HL-60/S4 (cell line): ENCODE results near the gene MPPED1.

ENCODE experiments used
- in situ Hi-C: fragments of 300-500 bp; cut with MboI; formaldehyde crosslinking; loops from 2 replicates; pipeline ENCODE4 v1.14.3; 2022; ENCODE audit warnings: low sequenced_read_pairs

Gene MPPED1

DNA sequence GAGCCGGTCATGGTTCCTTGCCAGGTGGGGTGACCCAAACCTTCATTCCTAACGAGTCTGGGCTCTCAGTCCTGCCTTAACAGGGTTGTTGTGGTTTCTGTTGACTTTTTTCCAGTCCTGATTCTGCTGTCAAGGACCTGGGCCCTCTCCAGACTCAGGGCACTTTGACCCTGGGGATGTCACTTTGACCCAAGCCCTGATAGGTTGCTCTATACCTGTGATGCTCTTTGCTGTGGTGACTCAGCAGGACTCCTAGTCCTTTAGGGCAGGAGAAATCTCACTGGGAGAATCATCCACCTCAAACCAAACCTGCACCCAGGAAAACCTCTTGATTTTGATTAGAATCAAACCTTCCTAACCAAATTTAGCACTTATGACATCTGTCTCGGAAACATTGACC is 20.5 kb upstream of the MPPED1 start:
- in situ Hi-C loops, result no loop called here

DNA sequence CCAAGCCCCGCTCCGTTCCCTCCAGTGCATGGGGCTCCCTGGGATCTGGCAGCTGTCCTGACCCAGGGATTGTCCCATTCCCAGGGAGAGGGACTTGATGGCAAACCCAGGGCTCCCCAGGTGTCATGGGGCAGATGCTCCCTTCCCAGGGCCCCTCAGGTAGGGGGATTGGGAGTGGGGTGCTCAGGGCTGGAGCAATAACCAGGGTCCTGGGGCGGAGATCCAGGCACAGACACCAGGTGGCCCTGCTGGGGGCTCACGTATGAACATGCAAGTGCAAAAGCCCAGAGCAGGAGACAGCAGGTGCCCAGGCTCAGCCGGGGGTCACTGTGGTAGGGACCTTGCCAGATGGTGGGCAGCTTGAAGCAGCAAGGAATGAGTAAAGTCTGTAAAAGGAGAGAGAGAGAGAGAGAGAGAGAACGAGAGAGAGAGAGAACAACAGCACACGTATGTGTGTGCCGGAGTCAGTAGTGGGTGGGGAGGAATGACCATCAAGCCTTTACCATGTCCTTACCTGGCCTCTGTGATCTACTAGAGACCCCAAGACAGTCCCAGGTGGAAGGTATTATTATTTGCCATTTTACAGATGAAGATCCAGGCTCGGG is 19.3 kb upstream of the MPPED1 start:
- in situ Hi-C loops, result no loop called here

DNA sequence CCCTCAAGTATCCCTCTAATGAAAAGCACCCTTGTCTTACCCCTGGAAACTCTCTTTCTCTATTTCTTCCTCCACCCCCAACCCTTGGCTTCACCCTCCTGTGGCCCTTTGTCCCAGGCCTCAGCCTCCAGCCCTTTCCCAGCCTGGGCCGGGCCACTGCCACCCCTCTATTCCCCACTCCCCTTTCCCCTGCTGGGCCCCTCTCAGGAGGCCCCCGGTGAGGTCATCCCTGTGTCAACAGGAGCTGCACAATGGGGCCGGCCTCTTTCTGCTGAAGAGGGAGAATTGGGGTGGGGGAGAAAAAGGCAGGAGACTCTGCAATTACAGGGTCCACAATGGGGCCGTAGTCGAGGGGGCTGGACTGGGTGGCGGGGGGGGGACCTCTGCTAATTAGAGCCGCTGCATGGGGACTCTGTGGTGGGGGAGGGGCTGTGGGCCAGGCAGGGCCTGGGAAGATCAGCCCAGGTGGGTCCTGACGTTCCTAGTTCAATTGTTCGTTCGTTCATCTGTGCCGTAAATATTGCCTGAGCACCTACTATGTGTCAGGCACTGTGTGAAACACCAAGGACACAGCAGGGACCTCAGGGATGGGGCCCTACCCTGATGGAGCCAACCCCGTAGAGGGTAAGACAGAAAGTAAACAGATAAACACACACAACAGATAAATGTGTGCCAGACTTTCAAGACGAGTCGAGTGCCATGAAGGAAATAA is 18.5 kb upstream of the MPPED1 start:
- in situ Hi-C loops, result no loop called here

DNA sequence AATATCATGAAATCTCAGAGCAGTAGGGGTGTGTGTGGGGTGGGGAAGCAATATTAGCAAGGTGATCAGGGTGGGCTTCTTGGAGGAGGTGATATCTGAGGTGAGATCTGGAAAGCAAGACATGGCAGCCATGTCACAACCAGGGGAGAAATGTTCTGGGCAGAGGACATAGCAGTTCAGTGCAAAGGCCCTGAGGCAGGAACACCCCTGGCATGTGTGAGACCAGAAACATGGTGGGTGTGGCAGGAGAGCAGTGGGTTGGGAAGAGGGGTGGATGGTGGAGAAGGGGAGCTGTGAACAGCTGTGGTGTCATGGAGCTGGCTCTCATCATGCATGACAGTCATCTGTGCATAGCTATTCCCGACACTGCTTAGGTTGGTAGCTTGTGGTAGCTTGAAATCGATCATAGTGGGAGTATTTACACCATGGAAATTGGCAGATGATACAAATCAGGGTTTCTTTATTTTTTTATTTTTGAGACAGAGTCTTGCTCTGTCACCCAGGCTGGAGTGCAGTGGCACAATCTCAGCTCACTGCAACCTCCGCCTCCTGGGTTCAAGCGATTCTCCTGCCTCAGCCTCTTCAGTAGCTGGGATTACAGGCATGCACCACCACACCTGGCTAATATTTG is 17.9 kb upstream of the MPPED1 start:
- in situ Hi-C loops, result no loop called here

DNA sequence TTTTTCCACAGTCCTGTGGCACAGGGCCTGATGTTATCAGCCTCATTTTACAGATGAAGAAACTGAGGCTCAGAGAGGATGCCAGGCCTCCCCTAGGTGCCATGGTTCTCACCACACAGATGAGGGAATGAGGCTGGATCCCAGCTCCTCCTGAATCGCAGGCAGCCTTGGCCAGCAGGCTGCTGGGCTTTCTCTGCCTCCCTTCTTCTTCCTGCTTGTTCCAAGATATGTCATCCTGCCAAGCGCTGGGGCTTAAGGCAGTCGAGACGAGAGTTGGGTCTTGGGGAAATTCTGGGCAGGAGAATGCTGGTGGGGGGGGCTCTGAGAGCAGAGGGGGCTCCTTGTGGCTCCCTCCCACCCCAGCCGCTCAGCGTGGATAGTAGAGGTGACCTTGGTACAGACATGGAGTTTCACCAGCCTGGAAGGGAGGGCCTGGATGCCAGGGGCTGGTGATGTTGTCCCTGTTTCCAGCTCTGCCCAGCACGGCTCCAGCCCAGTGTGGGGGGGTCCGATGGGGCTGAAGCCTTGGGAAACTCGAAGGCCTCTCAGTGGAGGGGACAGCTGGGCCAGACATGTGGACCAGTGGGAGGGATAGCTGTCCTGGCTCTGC is 16.6 kb upstream of the MPPED1 start:
- in situ Hi-C loops, result no loop called here

DNA sequence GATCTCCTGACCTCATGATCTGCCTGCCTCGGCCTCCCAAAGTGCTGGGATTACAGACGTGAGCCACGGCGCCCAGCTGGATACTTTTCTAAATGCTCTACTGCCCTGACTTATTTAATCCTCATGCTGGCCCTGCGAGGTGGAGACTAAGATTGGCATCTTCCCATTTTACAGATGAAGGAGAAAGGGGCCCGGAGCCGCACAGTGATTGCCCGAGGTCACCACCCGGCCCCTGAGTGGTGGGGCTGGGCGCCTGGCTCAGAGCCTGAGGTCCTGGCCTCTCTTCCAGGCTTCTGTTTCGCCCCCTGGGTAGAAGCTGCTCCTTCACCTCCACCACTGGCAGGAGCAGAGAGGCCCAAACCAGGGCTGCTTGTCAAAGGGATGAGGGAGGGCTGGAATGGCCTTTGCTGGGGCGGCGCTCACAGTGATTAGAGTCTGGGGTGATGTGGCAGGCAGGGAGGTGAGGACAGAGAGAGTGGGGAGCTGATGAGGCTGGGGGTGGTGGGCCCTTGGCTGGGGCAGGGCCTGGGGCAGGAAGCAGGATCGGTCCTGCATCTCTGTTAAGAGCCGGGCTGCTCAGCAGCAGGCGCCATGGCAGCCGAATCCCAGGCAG is 15.4 kb upstream of the MPPED1 start:
- in situ Hi-C loops, result no loop called here

DNA sequence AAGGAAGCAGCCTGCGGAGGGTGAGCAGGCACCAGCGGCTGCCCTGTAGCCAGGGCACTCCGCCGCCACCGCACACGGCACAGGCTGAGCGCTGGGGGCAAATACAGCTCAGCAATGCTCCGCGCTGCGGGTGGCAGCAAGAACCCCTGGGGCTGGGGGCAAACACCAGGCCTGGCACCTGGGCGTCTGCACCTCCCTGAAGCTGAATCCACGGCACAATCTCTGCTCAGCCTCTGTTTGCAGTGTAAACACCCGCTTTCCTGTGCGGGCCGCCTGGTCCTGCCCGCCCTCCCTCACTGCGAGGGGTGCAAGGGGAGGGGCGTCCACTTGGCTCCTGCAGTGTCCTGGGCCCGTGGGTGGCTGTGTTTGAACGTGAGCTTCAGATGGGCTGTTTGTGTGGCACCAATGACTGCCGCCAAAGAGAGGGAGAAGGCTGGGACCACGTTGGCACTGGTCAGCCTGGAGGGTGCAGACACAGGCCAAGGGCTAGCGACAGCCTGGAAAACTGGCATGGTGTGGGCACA is 14.8 kb upstream of the MPPED1 start:
- in situ Hi-C loops, result no loop called here

DNA sequence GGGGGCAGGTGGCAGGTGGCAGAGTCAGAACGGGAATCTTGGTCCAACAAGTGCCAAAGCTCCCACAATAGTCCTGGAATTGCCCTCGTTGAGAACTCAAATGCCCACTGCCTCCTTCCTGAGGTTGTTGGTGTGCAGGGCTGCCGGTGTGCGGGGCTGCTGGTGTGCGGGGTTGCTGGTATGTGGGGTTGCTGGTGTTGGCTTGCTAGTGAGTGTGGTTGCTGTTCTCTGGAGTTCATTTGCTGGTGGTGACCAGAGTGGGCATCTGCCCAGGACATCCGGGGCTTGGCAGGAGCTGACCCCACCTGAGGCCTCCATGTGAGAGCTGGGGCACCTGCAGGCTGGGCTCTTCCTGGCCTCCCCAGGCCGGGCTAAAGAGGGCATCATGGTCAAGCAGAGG is 14.0 kb upstream of the MPPED1 start:
- in situ Hi-C loops, result no loop called here

DNA sequence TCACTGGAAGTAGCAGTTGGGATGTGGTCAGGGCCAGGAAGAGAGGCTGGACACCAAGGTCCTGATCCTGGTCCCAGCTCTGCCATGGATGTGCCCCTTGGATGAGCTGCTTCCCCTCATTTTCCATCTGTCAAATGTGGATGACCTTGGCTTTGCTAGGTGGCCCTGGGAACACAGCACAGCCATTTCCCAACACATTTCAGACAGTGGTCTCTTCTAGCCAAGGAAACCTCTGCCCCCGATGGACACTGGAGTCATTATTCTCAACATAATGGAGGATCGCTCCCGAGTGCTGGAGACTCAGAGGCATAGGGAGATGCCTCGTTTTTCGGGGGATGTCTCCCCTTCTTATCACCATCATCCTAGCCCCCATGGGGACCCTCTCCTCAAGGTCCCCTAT is 13.6 kb upstream of the MPPED1 start:
- in situ Hi-C loops, result no loop called here

DNA sequence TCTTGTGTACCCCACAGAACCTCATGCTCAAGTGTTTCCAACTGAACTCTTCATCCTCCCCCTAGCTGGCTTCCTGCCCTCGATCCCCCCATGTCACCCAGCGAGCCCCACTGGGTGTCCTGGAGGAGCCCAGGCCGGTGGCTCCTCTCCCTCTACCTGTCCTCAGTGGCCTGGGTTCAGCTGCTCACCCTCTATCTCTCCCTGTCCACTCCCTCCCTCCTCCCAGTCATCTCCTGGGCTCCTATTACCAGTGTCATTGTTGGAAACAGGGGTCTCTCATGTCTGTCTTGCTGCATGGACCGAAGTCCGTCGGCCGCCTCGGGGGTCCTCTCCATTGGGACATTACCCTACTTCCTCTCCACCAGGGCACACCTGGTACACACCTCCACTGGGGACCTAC is 12.9 kb upstream of the MPPED1 start:
- in situ Hi-C loops, result no loop called here

DNA sequence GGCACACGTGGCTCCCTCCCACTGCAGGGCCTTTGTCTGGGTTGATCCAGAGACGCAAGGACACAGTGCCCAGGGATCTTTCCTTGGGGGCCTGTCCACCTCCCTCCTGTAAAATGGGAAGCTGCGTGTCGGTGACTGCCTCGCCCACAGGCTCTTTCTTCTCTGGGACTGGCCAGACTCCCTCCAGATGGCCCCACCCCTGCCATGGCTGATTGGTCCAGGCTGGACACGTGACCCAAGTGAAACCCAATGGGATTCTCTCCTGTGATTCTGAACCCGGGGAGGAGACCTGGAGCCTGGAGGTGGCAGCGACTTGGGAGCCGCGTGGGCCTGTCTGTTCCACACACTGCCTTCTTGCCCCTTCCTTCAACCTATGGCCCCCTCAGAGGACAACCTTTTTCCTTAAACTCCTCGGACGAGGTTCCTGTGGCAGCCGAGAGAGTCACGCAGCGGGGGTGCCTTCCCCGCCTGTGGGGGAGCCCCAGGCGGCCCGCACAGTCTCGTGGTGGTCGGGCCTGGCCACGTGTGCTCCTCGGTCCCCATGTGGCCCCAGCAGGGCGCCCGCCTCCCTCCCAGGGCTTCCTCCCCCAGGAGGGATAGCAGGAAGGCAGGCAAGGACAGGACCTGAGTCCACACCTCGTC is 12.4 kb upstream of the MPPED1 start:
- in situ Hi-C loops, result no loop called here

DNA sequence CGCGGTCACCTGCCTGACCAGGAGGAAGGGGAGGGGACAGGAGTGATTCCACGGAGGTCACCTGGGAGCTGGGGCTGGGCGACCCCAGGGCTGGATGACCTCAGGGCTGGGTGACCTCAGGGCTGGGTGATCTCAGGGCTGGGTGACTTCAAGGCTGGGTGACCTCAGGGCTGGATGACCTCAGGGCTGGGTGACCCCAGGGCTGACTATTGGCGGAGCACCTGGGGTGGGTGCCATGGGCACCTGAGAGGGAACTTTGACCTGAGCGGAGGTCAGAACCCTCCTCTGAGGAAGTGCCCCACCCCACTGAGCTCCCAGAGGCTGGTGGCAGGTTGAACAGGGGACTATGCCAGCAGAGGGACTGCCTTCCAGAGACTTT is 11.8 kb upstream of the MPPED1 start:
- in situ Hi-C loops, result no loop called here

DNA sequence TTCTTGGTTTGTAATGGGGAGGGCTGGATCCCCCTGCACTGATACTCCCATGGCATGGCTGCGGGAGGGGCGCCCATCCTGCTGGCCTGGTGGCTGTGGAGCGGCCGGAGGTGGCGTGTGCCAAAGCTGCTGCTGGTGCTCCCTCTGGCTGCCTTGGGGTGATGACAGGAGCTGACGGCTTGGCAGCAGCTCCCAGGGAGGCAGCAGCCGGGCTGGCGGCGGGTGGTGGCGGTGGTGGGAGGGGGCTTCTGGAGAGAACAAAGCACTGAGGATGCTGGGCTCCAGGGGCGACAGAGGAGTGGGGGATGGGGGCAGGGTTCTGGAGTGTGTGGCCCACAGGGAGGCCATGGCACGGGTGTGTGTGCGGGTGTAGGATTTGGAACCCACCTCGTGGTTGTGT is 11.4 kb upstream of the MPPED1 start:
- in situ Hi-C loops, result no loop called here

DNA sequence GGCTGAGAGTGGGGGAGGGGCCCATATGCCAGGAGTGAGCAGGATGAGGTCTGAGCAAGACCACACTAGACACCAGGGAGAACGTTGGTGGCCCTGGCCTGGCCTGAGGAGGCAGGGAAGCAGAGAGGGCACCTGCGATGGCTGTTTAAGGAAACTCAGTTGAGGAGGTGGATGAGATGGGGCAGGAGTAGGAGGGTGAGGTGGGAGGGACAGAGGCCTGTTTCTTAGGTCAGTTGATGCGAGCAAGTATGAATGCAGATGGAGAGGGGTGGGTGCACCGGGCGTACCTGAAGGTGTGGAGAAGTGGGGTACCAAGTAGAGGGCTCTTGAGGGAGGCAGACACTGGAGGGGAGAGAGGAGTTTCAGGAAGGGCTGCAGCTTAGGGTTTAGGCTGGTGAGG is 10.6 kb upstream of the MPPED1 start:
- in situ Hi-C loops, result no loop called here

DNA sequence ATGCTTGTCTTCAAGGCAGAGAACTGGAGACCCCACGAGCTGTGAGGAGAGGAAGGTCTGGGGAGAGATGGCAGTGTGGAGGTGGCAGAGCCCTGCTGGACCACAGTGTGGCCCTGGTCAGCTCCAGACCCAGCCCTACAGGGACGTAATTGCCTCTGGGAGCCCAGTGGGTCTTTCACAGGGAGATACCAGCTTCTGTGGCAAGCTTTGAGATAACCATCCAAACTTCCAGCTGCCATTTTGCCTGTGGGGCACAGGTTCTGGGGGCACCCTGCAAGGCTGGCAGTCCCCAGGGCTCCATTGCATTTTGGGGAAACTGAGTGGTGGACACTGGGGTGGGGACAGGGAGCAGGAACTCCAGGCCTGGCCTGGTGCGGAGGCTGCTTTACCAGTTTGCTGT is 10.2 kb upstream of the MPPED1 start:
- in situ Hi-C loops, result no loop called here

DNA sequence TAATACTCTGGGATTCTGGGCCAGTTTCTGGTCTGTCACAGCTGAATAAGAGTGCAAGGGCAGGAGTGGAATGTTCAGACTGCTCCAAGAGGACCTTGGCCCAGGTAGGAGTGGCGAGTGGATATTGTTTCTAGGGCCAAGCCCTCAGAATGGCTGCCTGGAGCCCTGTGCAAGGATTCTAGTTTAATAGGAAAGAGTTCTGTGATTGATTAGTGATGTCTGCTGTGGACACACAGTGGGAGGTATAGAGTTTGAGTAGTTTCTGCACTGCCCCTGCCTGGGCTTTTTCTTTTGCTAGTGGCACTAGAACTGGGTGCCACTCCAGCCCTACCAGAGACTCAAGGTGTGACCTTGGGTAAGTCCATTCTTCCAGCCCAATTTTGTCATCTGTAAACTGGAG is 9.7 kb upstream of the MPPED1 start:
- in situ Hi-C loops, result no loop called here

DNA sequence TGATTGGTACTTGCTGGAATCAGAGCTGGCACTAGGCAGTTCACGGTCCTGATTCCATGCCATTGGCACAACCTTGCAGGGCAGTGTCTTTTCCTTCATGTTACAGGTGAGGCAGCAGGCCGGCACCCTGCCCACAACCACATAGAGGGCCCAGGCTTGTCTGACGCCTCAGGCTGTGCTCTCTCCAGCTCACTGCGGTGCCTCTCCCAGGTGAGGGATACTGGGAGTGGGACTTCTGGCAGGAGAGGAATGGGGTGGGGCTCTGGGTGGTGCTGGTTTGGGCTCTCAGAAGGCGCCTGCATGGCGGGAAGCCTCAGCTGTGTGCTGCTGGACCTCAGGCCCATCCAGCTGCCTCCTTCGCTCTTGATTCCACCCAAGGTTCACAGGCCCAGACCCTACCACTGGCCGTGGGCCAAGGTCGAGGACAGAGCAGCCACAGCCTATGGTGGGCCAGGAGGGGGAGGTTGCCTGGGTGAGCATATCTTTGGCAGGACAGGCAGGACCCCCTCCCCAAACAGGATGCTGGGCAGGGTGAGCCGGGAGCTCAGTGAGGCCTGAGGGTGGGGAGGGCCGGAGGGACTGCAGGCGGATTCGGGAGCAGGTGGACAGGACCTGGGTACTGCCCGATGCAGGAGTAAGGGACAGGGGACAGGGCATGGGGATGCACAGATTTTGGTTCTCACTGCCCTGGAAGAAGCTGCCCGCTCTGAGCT is 7.0 kb upstream of the MPPED1 start:
- in situ Hi-C loops, result no loop called here

DNA sequence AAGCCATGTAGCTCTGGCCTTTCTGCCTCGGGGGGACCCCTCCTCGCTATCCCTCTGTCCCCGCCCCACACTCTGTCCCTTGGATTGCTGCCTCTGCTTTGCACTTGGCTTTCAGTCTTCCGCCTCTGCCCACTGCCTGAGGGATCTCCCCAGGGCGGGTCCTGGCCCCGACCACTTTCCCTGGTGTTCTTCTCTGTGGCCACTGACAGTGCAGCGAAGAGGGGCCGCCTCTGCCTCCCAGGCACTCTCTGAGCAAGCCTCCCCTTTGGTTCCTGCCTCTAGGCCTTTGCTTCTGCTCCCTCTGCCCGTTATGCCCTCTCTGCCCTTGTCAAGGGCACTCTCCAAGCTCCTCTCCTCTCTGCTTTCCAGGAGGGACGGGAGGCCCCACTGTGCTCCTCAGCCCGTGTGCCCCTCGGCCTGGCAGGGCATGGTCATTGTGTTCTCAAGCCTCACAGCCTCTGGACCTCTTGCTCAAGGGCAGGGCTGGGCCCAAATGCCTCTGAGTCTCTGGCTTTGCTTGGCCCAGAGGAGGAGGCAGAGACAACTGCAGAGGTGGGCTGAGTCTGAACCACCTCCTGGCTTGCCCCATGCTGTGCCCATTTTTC is 5.5 kb upstream of the MPPED1 start:
- in situ Hi-C loops, result no loop called here

DNA sequence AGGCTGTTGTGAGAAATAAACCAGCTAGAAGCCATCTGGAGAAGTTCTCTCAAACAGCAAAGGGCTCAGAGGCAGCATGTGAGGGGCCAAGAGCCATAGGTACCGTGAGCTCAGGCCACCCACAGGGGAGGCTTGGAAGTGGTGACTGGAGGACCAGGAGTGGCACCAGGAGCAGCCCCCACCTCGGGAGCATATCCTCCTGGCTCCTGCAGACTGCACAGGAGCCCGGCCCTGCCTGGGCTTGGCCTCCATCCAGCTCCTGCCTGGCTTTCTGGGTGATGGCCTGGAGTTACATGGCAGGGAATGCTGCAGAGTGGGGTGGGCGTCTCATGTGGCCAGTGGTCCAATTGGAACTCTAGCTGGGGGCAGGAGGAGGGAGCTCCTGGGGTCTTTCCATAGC is 4.2 kb upstream of the MPPED1 start:
- in situ Hi-C loops, result no loop called here

DNA sequence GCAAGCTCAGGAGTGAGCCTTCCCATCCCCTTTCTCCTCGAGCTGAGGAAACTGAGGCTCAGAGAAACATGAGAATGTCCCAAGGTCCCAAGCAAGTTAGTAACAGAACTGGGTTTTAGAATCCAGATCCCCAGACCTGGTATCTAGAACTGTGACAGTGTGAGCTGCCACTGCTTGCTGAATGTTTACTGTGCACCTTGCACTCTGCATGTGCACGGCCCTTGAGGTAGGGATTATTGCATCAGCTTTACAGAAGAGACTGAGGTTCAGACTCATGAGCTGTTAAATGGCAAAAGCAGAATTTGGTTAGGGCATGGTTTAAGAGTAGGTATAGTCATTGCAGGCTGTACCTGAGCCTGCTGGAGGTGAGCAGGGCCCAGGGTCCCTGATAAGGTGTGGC is 3.8 kb upstream of the MPPED1 start:
- in situ Hi-C loops, result no loop called here
